Neural cell (in vitro differentiated cells): ENCODE measurements around the gene VAV2. TPM values are rescaled to one million over a fixed set of nuclear protein-coding genes. Genes with fewer than 3 reads are reported as not detected.

Experiments used
- H2AFZ ChIP-seq: fragments of 200-600, 300-800 bp; sonication (generic), shearing (Covaris generic); 2 replicates; pipeline ENCODE4 v1.6.0; 2014; ENCODE audit warnings: low read depth, mild to moderate bottlenecking, antibody characterized with exemption, low read length, moderate library complexity
- H3F3A ChIP-seq: fragments of 200-600 bp; shearing (Covaris generic); 2 replicates; pipeline ENCODE4 v1.6.1; 2016; ENCODE audit warnings: mild to moderate bottlenecking, moderate library complexity, mixed read lengths, antibody characterized with exemption, low read length; ENCODE audit not compliant: insufficient read depth, poor library complexity, severe bottlenecking
- H3K27ac ChIP-seq: fragments of 200-600, 300-800 bp; sonication (generic), shearing (Covaris generic); 2 replicates; pipeline ENCODE4 v1.5.1; 2014; ENCODE audit warnings: mild to moderate bottlenecking, low read length, moderate library complexity
- H3K27me3 ChIP-seq: fragments of 300-800, 200-600 bp; sonication (generic), shearing (Covaris generic); 2 replicates; pipeline ENCODE4 v1.6.0; 2014; ENCODE audit warnings: mild to moderate bottlenecking, low read depth, low read length, moderate library complexity; ENCODE audit not compliant: insufficient read depth
- H3K36me3 ChIP-seq: fragments of 300-800, 200-600 bp; sonication (generic), shearing (Covaris generic); 2 replicates; pipeline ENCODE4 v1.5.1; 2014; ENCODE audit warnings: mild to moderate bottlenecking, antibody characterized with exemption, low read length, moderate library complexity; ENCODE audit not compliant: insufficient read depth
- H3K4me2 ChIP-seq: fragments of 300-800, 200-600 bp; sonication (generic), shearing (Covaris generic); 2 replicates; pipeline ENCODE4 v1.6.0; 2014; ENCODE audit warnings: mild to moderate bottlenecking, low read length
- H3K4me3 ChIP-seq: fragments of 300-800, 200-600 bp; sonication (generic), shearing (Covaris generic); 2 replicates; pipeline ENCODE4 v1.5.1; 2014; ENCODE audit warnings: mild to moderate bottlenecking, low read length, moderate library complexity
- H3K79me2 ChIP-seq: fragments of 200-600 bp; shearing (Covaris generic); replicated peaks from 2 replicates; pipeline ENCODE4 v1.6.0; 2014; ENCODE audit warnings: mild to moderate bottlenecking, low read length, moderate library complexity; ENCODE audit not compliant: insufficient read depth
- H3K9ac ChIP-seq: fragments of 300-800, 200-600 bp; sonication (generic), shearing (Covaris generic); 2 replicates; pipeline ENCODE4 v1.6.1; 2016; ENCODE audit warnings: mild to moderate bottlenecking, low read length, mixed read lengths
- H3K9me2 ChIP-seq: fragments of 200-600 bp; shearing (Covaris generic); 2 replicates; pipeline ENCODE4 v1.6.1; 2016; ENCODE audit warnings: mild to moderate bottlenecking, low read length, mixed read lengths; ENCODE audit not compliant: insufficient read depth
- H3K9me3 ChIP-seq: fragments of 200-600, 300-800 bp; sonication (generic), shearing (Covaris generic); 2 replicates; pipeline ENCODE4 v1.6.1; 2016; ENCODE audit warnings: mild to moderate bottlenecking, mixed run types, low read length, moderate library complexity, mixed read lengths
- H4K20me1 ChIP-seq: fragments of 200-600 bp; shearing (Covaris generic); 2 replicates; pipeline ENCODE4 v1.6.1; 2016; ENCODE audit warnings: mild to moderate bottlenecking, mixed run types; ENCODE audit not compliant: insufficient read depth
- EZH2 ChIP-seq: fragments of 200-600, 300-800 bp; shearing (Covaris generic), sonication (generic); IDR thresholded peaks from 2 replicates; pipeline ENCODE4 v1.6.1; 2014; ENCODE audit warnings: antibody characterized with exemption, low read length, borderline replicate concordance, mild to moderate bottlenecking; ENCODE audit not compliant: insufficient read depth, poor library complexity, severe bottlenecking
- POLR2AphosphoS5 ChIP-seq: IDR thresholded peaks from 2 replicates; pipeline ENCODE4 v1.6.1; 2012
- RAD21 ChIP-seq: fragments of 450-650 bp; conservative IDR thresholded peaks from 2 replicates; pipeline ENCODE4 v1.6.1; 2014; ENCODE audit warnings: antibody characterized with exemption, mild to moderate bottlenecking, moderate library complexity
- TAF1 ChIP-seq: IDR thresholded peaks from 2 replicates; pipeline ENCODE4 v1.6.1; 2012; ENCODE audit warnings: low read depth
- polyA plus RNA-seq: library from polyadenylated mRNA; depleted of rRNA; stranded (reverse); fragments of >200 nt; gene quantifications from 2 replicates; pipeline ENCODE4 v1.2.3, GENCODE V29; 2014
- TF ChIP-seq, protein P1 (sequence below): IDR thresholded peaks from 2 replicates; pipeline ENCODE4 v1.6.1; 2012; ENCODE audit warnings: borderline replicate concordance
- TF ChIP-seq, protein P2 (sequence below): fragments of 450-650 bp; IDR thresholded peaks from 2 replicates; pipeline ENCODE4 v1.5.1; 2014; ENCODE audit warnings: antibody characterized with exemption, mild to moderate bottlenecking, moderate library complexity; ENCODE audit not compliant: poor library complexity, severe bottlenecking

Gene VAV2
- polyA plus RNA-seq, 1 donor from 2014 or later, result 35.2 TPM

DNA sequence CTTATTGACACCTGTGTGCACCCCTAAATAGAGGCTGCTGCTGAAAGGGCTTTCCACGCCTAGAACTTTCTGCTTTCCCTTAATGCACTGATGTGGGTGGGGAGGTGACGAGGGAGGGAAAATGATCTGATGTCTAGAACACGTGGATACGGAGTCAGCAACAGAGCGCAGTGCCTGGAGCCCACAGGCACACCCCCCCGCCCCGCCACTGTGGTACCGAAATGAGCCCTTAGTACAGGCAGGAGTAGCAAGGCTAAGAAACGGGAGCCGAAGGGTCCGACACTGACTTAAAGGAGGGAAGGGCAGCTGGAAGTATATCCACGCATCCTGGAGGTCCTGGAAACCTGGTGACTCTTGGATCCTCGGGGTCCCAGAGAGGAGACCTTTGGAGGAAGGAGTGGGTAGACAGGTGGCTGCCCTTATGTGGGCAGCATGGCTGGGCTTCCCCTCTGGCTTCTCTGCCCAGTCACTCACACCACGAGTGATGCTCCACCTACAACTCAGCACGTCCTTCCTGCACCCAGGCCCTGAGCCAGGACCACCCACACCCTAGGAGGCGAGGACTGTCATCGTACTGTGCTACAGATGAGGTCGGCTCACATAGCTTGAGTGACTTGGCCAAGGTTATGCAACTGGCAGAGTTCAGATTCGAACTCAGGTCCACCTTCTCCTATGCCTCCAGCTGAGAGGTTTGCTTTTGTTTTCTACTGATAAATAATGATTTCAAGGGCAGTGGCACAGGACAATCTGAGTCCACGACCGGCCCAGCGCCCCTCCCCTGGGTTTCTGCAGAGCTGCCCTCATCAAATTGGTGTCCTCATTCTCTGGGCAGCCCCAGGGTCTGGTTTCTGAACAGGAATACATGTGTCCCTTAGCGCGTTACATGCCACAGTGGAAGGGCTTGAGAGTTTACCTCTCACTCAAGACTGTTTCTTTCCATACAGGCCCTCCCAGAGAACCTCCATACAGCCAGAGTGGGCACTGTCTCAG lies 4.7 kb upstream of the VAV2 start:
- Histone ChIP-seq H3K79me2 (no peaks in the 10 kb centered on the region), H4K20me1 (no peaks in the 10 kb centered on the region), H3F3A (no peaks in the 10 kb centered on the region), H3K27ac (no peak overlapping the region), H3K4me3 (no peak overlapping the region), H3K4me2 (no peak overlapping the region), H3K9me2 (no peaks in the 10 kb centered on the region), H3K27me3 (no peaks in the 10 kb centered on the region), H3K36me3 (no peaks in the 10 kb centered on the region), H3K9me3 (no peaks in the 10 kb centered on the region), H2AFZ (no peak overlapping the region), H3K9ac (no peak overlapping the region)
- TF ChIP-seq RAD21, result no peak
- TF ChIP-seq TAF1, result no peak
- TF ChIP-seq, protein P1, sequence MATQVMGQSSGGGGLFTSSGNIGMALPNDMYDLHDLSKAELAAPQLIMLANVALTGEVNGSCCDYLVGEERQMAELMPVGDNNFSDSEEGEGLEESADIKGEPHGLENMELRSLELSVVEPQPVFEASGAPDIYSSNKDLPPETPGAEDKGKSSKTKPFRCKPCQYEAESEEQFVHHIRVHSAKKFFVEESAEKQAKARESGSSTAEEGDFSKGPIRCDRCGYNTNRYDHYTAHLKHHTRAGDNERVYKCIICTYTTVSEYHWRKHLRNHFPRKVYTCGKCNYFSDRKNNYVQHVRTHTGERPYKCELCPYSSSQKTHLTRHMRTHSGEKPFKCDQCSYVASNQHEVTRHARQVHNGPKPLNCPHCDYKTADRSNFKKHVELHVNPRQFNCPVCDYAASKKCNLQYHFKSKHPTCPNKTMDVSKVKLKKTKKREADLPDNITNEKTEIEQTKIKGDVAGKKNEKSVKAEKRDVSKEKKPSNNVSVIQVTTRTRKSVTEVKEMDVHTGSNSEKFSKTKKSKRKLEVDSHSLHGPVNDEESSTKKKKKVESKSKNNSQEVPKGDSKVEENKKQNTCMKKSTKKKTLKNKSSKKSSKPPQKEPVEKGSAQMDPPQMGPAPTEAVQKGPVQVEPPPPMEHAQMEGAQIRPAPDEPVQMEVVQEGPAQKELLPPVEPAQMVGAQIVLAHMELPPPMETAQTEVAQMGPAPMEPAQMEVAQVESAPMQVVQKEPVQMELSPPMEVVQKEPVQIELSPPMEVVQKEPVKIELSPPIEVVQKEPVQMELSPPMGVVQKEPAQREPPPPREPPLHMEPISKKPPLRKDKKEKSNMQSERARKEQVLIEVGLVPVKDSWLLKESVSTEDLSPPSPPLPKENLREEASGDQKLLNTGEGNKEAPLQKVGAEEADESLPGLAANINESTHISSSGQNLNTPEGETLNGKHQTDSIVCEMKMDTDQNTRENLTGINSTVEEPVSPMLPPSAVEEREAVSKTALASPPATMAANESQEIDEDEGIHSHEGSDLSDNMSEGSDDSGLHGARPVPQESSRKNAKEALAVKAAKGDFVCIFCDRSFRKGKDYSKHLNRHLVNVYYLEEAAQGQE, result no peak
- TF ChIP-seq, protein P2, sequence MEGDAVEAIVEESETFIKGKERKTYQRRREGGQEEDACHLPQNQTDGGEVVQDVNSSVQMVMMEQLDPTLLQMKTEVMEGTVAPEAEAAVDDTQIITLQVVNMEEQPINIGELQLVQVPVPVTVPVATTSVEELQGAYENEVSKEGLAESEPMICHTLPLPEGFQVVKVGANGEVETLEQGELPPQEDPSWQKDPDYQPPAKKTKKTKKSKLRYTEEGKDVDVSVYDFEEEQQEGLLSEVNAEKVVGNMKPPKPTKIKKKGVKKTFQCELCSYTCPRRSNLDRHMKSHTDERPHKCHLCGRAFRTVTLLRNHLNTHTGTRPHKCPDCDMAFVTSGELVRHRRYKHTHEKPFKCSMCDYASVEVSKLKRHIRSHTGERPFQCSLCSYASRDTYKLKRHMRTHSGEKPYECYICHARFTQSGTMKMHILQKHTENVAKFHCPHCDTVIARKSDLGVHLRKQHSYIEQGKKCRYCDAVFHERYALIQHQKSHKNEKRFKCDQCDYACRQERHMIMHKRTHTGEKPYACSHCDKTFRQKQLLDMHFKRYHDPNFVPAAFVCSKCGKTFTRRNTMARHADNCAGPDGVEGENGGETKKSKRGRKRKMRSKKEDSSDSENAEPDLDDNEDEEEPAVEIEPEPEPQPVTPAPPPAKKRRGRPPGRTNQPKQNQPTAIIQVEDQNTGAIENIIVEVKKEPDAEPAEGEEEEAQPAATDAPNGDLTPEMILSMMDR, result no peak

DNA sequence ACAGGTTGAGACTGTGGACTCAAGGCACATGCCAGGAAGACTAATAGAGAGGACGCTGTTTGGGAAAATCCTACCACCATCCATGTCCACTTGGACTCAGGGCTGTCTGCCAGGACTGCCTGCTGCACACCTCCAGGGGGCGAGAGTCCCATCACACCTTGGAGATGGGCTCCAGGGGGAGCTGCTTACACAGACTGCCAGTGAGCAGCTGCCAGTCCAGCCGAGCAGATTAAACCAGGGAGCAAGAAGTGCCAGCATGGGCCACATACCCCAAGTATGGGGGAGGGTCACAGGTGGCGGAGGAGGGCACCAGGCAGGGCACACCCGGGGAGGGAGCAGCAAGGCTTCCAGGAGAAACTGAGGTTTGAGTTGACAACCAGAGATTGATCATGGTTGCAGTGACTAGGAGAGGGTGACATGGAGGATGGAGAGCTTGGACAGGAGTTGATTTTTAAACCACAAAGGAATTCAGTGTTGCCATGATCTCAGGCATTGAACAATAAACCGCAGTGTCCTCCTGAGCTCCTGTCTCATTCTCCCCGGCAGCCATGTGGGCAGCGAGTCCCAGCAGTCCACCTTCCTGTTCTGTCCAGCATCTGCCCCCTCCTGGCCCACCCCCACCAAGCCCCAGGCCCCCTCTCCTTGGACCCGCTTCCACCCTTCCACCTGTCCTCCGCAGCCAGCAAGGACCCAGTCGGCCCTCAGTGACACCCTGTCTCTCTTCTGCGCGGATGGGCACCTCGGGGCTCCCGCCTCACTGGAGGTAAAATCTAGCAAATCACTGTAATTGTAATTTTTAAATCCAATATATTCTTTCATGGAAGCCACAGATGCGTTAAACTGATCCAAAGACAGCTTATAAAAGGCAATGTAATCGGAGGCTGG lies 3.1 kb upstream of the VAV2 start:
- H3K9ac ChIP-seq, result no peak overlapping the region
- peaks cover 10% of the 10 kb centered on the region for H3K79me2 ChIP-seq
- no peaks in the 10 kb centered on the region for H3K27me3 ChIP-seq
- no peak for TF ChIP-seq EZH2
- TF ChIP-seq POLR2AphosphoS5, result no peak
- TF ChIP-seq, protein P2, result no peak
- H3K36me3 ChIP-seq, result no peaks in the 10 kb centered on the region
- H4K20me1 ChIP-seq, result no peaks in the 10 kb centered on the region
- no peak overlapping the region for H3K4me3 ChIP-seq
- H2AFZ ChIP-seq, result no peak overlapping the region
- H3K9me2 ChIP-seq, result no peaks in the 10 kb centered on the region
- H3F3A ChIP-seq, result no peaks in the 10 kb centered on the region
- H3K4me2 ChIP-seq, result no peak overlapping the region
- no peaks in the 10 kb centered on the region for H3K9me3 ChIP-seq
- H3K27ac ChIP-seq, result no peak overlapping the region
